A204.1 (cell line): Measurements from ENCODE around the gene CTTN.

ENCODE experiments used
- FAIRE-seq: peaks from 2 replicates; lab custom pipeline; 2012; peaks lifted over from hg19 to GRCh38; lab: Jason Lieb, UNC

CTTN gene

DNA sequence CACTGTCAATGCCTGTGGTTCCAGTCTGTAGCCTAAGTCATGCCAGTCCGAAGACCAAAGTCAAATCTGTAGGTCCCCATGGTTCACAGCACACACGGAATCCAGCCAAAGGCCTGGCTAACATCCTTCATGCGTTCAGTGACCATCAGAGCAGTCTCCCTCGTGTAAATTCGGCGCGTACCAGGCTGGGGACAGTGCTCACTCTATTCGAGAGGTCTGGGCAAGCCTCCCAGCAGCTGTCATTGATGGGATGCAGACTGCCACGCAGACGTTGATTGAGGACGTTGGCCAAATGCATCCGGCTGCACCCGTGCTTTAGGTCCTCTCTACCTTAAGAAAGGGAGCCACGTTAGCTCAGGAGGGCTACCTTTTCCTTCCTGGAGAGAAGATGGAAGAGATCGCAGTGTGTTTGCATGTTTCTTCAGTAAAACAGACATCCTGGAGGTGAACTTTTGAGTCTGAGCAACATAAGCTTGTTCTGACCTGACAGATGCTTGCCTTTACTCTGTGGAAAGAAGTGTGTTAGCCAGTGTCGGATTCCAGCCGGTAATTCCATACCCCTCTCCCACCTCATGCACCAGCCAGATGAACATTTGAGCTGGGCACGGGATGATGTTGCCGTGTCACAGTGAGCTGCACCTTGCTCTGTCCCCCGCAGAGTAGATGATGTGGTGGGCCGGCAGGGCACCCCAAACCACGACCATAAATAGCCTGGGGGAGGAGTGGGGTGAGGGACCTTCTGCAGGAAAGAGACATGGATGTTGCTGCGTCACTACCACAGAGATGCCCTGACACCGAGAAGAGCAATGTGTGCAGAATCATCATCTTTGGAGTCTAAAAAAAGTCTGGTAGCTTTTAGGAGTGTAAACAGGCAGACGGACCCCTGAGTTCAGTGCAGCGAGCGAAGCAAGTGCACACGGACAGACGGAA, 12.2 kb downstream of the CTTN start:
- no peak for FAIRE-seq

DNA sequence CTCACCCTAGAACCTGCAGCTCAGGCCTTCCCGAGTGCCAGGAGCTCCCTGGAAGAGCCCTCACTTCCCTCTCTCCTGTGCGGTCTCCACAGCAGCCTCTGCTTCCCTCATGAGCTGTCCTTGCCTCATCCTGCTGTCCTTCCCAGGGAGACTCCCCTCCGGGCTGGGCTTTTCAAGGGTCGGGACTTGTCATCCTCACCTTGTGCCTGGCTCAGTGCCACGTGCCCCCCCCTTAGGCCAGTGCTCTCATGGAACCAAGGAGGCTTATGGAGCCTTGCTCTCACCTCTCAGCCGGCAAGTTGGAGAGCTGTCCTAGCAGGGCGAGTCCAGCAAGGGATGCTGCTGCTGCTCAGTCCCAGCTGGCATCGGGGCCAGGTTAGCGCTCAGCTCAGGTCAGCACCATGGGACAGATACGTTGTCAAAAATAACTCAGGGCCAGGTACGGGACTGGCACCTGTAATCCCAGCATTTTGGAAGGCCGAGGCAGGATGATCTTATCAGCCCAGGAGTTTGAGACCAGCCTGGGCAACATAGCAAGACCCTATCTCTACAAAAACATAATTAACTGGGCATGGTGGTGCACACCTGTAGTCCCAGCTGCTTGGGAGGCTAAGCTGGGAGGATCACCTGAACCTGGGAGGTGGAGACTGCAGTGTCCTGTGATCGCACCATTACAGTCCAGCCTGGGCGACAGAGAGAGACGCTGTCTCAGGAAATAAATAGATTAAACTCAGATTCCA, 13.6 kb downstream of the CTTN start:
- FAIRE-seq, result no peak

GRCh38 chr11:70413151-70413550, 14.8 kb downstream of the CTTN start:
- FAIRE-seq, result no peak

DNA sequence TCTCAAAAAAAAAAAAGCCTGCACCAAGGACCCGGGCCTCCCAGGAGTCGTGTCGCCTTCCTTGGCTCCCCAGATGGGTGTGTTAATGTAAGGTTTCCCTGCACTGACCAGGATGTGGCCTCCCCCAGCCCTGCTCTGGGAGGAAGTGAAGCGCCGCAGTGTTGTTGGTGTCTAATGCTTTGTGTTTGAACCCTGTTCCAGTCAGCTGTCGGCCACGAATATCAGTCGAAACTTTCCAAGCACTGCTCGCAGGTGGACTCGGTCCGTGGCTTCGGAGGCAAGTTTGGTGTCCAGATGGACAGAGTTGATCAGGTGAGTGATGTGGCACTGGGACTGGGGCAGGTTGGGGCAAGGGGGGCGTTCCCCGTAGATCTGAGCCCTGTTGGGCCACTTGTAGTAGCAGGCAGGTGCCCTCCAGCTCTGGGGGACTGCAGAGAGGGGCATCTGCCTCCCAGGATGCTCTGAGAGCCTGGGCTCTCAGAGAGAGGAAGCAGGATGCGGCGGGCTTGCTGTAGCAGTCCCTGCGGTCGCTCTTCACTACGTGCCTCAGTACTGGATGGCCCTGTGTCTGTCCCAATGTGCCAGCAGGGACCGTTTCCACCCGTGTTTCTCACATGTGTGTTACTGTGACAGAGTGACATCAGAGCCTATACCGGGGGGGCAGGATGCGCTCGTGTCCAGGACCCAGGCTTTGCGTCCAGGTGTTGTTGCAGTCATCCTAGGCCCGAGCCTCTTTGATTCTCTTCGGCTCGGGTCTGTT, 16.2 kb downstream of the CTTN start:
- FAIRE-seq, result no peak

GRCh38 chr11:70415191-70415590, 16.9 kb downstream of the CTTN start:
- FAIRE-seq, result no peak

GRCh38 chr11:70415642-70416395, 17.5 kb downstream of the CTTN start:
- no peak for FAIRE-seq

DNA sequence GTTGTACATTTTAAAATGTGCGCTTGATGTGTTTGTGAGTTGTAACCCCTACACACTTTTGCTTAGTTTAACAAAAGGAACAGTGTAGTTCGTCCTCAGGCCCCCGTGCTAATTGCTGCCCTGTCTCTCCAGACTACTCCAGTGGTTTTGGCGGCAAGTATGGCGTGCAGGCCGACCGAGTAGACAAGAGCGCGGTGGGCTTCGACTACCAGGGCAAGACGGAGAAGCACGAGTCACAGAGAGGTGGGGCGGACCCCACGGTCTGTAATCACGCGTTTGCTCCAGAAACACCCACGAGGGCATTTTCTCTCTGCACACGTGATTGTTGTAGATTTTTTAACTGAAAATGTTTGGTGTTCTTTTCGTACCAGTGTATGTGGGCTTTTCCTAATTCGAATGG, 18.6 kb downstream of the CTTN start:
- no peak for FAIRE-seq

DNA sequence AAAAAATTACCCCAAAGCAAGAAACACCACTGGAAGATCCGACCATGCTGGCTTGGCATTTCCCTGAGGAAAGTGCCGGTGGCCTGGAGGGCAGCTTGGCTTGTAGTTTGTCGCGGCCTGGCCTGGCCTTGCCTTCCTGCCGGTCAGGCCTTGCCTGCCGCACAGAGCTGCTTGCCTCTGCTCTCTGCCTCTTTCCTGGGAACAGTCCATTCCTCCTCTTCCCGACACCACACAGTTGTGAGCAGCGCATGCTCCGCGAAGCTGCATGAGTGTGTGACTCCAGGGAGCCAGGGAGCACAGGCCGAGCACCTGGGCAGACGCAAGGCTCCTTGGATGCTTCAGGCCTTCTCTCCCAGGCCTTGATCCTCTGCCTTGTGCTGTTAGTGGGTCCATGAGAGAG, 19.8 kb downstream of the CTTN start:
- no peak for FAIRE-seq

DNA sequence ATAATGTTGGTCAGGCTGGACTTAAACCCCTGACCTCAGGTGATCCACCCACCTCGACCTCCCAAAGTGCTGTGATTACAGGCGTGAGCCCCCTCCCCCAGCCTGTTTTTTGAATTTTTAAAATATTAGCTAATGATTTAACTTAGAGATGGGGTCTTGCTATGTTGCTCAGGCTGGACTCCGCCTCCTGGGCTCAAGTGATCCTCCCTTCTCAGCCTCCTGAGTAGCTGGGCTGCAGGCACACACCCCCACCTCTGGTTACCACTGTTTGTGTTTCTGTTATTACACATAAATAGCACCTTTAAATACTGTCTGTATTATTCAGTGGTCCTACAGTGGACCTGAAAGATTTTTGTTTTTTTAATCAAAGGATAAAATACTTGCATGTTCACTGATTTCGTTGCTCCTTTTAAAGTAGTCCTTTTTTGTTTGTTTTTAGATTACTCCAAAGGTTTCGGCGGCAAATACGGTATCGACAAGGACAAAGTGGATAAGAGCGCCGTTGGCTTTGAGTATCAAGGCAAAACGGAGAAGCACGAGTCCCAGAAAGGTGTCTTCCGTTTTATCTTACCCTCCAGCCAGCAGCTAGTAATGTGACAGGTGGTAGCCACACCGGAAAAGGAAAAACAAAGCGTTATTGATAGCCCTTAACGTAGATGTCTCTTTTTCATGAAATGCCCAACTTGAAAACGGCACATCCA, 21.1 kb downstream of the CTTN start:
- FAIRE-seq, result no peak

- no peak for FAIRE-seq
Measured at GRCh38 chr11:70420008-70420464, 21.7 kb downstream of the CTTN start.

- no peak for FAIRE-seq
Measured at GRCh38 chr11:70420496-70420895, 22.2 kb downstream of the CTTN start.

GRCh38 chr11:70421123-70421522, 22.8 kb downstream of the CTTN start:
- no peak for FAIRE-seq

DNA sequence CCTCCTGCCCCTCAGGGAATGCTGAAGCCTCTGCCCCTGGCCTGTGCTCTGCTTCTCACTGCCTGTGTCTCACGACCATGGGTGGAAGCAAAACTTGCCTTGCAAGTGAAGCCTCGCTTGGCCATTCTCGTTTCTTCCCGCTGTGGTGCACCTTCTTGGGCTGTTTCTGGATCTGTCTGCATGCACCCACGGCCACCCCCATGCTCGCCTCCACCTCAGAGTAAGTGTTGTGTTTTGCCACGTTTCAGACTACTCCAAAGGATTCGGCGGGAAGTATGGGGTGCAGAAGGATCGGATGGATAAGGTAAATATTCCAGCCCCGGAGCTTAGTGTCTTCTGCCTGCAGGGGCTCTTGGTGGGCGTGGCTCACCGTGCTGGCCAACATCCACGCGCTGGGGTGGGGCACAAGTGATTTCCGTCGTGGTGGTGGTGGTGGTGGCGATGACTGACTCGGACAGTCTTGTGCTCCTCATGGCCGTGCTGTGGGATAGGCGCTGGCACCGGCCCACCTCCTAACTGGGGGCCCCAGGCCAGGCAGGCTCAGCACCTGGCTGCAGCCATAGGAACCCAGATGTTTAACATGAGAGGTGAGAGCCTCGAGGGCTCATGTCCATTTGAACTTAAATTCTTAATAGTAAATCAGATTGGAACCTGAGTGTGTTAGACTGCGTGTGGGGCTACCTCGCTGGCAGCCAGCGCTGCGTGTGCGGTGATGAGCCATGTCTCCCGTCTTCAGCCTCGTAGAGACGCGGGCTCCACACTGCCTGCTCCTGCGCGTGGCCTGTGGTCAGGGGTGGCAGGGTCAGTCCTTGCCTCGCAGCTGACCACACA, 24.6 kb downstream of the CTTN start:
- FAIRE-seq, result no peak

GRCh38 chr11:70423523-70424505, 25.5 kb downstream of the CTTN start:
- no peak for FAIRE-seq

GRCh38 chr11:70424765-70425344, 26.5 kb downstream of the CTTN start:
- no peak for FAIRE-seq

- FAIRE-seq, result no peak
Measured at GRCh38 chr11:70427436-70427835, 29.1 kb downstream of the CTTN start.

- FAIRE-seq, result no peak
Measured at GRCh38 chr11:70428701-70429427, 30.5 kb downstream of the CTTN start.

- FAIRE-seq, result no peak
Measured at GRCh38 chr11:70429428-70429705, 31.0 kb downstream of the CTTN start.
